Suppressor macrophage treated with lipopolysaccharide for 4 hours (primary cell): ENCODE results near the gene THBS1.

Source experiments
- DNase-seq: peaks from one replicate; pipeline ENCODE4 v3.0.0-alpha.2; 2020

The THBS1 gene

DNA sequence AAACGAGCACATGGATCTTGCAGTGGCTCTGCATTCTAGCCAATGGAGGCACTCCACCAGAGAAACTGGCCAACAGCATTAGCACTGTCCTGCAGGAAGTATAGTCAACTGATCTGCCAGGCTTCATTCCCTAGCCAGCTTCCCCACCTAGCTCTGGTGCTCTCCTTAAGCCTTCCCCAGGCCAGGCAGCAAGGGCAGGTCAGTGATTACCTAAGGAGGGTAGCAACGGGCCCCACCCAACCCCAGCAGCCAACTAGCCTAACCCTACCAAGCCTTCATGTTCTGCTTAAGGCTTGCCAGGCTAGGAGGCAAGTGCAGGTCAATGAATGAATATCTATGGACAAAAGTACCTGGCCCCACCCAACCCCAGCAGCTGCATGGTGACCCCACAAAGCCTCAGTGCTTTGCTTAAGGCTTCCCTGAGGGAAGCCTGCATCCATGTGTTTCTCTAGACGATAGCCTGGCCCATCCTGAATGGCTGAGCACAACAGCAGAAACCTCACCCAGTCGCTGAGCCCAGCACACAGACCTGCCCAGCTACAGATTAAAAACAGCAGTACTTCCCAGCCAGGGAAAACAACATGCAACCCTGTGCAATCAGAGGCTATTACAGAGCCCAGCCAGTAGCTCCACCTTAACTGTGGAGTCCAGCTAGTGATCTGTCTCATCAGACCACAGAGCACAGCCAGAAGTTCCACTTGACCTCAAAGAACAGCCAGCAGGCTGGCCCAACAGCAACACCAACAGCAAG is 28.5 kb downstream of the THBS1 start:
- DNase-seq: no peak

DNA sequence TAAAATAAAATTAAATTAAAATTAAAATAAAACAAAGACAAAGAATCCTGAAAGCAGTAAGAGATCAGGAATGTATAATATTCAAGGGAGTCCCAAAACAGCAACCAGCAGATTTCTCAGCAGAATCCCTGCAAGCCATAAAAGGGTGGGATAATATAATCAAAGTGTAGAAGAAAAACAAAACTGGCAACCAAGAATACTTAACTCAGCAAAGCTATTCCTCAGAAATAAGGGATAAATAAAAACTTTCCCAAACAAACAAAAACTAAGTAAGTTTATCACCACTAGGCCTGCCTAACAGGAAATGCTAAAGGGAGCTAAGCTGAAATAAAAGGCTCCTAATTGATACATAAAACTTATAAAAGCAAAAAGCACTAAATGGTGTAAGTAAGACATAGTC is 29.8 kb downstream of the THBS1 start:
- no peak for DNase-seq

DNA sequence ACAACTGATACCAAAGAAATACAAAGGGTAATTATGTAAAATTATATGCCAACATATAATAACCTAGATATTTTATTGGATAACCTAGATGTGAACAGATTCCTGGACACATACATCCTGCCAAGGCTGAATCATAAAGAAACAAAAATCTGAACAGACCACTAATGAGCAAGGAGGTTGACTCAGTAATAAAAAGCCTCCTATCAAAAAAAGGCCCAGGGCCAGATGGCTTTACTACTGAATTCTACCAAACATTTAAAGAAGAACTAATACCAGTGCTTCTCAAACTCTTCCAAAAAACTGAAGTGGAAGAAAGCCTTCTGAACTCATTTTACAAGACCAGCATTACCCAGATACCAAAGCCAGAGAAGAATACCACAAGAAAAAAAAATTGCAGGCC is 32.4 kb downstream of the THBS1 start:
- DNase-seq: no peak

DNA sequence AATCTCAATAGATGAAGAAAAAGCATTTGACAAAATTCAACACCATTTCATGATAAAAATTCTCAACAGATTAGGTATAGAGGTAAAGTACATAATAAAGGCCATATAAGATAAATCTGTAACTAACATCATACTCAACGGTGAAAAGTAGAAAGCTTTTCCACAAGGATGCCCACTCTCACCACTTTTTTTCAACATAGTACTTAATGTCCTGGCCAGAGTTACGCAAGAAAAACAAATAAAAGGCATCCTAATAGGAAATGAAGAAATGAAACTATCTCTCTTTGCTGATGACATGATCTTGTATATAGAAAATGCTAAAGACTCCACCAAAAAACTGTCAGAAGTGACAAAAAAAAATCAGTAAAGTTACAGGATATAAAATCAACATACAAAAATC is 33.0 kb downstream of the THBS1 start:
- DNase-seq: peak; percentile 20

DNA sequence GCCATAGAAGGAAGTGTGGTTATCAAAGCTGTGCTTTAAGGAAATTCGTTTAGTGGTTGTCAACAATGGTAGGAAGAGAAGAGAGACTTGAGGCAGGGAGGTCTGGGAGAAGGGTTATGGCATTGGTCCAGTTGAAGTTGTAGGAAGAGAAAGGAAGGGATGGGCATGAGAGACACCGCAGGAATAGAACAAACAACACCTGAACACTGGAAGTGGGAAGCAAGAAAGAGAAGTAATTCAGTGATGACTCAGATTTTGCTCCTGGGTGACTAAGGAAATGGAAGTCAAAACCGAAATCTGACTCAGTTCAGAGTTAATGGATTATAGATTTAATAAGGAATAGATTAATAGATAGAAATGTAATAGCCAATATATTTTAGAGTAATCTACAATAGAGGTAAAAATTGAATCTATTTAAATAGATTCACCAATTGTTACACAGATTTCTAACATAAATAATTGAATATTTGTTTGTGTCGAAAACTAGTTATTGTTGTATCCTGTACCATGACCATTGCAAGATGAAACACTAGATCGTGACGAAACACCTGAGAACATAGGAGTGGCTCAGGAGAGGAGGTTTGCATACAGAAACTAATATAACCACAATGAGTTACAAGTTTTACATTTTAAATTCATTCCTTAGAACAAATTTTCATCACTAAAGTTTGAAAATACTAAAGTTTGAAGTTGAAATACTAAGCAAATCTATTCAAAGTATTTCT is 36.0 kb downstream of the THBS1 start:
- DNase-seq: no peak

DNA sequence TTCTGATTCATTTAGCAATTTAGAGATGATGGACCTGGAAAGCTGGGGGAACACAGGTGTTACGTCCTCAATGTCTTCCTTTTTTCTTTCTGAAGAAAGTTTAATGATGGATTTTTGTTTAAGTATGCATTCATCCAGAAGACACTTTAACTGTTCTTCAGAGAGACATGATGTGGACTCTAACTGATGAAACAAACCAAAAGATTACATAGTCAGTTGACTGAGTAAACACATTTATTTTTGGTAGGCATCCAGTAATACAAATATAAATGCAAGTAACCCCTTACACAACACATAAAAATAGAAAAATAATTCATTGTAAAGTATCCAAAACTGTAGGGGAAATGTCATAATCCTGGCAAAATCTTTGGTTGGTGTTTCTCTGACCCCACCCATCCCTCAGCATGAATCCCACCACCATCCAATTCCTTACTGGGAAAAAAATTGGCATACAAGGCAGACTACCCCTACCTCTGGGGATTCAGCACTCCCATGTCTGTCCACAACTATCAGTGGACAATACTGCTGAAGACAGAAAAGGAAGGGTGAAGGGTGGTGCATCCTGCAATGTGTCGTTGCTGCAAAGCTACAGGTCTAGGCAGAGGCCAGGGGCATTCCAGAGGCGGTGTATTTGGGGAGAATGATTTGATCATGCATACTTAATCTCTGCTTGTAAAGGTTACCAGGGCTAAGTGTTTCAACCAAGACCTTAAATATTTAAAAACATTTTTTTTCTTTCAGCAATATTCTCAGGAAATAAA is 37.4 kb downstream of the THBS1 start:
- DNase-seq: no peak

DNA sequence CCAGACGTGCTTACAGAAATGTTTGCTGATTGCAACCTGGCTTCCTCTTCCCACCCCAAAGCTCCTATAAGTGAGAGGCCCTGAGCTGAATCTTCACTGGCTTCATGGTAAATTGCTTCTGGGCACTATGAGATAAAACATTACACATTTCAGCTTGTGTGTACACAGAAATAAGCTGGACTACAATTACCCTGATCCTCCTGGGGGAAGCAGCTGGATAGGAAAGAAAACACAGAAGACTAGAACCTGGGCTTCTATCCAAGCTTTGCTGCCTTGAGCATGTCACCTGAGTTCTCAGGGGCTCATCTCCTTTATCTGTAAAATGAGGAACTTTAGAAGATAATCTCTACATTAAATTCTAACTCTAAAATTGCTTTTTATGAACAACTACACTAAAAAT is 40.3 kb downstream of the THBS1 start:
- no peak for DNase-seq

DNA sequence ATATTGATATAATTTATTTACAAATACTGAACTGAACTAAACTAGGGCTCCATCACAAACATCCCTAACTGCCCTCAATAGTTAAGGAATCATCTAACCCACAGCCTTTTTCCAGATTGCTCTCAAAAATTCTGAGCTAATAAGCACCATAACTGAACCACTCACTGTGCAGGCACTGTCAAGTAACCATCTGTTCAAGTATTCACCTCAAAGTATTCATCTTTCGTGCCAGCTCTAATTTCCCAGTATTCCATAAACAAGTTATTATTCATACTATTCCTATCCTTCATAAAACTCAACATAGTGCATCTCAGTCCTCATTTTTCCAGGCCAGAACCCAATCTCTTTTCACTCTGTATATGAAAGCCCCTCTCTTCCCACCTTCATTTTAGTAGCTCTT is 41.1 kb downstream of the THBS1 start:
- no peak for DNase-seq

DNA sequence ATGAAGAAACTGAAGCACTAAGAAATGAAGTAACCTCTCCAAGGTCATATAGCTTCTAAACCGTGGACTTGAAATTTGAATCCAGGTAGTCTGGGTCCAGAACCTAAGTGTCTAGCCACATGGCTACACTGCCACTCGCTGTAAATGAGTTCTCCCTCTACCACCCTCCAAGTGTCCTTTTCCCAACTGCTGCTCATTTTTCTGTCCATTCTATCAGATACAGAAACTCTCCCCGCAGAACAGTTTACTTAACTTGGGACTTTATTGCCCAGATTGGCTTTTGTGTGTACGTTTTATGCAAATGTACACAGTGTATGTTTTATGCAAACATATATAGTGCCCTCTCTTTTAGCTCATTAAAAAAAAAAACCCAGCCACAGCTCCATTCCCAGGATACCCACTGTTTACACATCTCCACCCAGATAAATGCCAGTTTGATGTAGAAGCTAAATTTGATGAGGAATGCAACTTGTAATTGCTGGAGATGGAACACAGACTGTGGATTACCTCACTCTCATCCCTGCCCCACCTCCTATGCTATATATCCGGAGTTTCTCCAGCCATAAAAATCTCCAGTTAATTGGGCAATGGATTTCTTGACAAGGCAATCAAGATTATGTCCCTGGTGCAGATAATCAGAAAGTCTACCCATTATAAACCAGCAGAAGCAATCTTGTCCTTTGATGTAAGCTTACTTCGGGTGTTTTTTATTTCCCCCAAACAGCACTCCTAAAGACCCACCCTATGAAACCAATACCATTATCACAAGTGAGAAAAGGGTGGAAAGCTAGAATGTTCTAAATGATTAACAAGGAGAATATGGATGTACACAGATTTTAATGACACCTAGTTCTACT is 42.0 kb downstream of the THBS1 start:
- DNase-seq: no peak

DNA sequence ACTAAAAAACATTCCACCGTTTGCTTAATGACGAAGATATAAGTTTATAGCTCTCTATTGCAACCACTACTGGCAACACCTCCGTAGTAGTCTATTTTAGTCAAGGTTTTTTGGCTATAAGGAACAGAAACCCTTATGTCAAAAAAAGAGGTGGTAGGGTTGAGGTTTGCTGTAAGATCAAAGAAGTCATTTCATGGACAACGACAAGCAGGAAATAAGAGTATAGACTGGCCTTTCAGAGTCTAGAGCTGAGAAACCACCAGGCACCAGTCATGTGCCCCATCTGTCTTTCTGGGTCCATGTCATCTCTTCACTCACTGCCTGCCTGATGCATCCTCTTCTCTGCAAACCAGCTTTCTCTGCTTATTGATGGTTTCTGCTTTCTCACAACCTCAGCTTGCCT is 42.7 kb downstream of the THBS1 start:
- no peak for DNase-seq

DNA sequence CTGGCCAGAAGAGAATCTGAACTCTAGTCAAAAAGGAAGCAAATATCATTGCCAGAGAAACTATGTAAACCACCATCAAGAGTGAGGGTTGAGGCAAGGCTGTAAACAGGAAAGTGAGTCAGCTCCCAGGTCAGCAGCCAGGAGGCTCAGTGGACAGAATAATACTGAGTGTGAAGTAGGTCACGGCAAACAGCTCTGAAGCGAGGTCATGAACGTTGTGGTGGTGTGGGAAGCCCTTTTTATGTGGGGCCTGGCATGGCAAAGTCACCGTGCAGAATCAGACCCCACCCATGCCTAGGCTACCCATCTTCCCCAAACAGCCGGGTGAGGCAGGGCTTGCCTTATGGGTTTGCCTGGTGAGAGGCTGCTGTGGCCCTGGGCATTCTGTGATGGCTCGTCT is 43.9 kb downstream of the THBS1 start:
- peak; percentile 9 for DNase-seq

DNA sequence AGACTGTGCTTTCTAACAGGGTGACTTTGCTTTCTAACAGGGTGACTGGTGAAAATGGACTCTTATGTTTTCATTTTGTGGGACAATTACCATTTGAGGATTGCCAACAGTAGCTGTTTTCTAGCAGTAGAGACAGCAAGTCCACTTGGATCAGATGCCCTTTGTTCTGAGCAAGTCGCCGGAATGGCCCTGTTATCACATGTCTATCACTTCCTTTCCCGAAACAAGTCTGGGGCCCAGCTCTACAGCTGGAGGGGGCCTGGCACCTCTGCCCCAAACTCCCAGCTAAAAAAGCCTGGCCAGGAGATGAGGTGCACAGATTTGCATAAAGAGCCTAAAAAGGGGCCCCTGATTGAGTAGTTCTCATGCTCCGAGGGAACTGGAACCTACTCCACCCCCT is 44.6 kb downstream of the THBS1 start:
- DNase-seq: no peak

DNA sequence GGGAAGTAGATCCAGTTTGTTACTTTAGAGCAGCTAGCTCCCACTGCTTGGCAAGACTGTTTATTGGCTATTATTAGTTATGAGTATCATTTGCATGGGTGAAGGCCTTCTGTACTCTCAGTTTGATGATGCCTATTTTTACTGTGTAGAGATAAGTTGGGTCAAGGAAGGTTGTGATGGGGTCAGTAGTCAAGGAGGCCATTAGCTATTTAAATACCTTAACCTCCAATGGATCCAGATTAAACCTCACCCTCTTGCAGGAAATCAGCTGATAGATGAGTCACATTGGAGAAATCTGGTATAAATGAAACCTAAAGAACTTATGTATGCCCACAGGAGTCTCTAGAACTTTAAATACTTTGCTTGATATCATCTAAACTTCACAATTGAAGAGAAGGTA is 45.0 kb downstream of the THBS1 start:
- DNase-seq: peak; percentile 16

DNA sequence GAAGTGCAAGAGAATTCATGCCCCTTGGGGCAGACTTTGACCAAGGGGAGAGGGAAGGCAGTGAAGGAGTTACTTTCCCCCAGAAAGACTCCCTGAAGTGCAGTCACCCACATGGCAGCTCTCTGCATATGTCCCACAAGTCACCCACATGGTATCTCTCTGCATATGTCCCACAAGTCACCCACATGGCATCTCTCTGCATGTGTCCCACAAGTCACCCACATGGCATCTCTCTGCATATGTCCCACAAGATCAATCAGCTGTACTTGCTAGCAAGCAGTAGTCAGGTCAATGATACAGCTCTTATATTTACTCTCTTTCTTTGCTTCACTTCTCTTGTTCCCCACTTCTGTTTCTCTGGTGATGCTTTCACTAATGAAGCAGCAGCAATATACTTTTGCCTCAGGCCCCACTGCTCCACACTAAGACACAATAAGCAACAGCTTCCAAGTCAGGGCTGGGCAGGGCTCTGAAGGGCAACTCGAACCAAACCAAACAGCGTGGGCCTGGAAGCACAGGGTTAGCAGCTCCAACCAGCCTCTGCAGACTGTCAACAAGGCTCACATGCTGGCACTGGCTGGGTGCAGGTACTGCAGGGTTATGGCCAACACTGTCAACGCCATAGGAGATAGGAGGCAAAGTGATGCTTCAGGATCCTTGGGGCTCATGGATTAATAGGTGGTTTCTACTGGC is 46.7 kb downstream of the THBS1 start:
- DNase-seq: no peak

DNA sequence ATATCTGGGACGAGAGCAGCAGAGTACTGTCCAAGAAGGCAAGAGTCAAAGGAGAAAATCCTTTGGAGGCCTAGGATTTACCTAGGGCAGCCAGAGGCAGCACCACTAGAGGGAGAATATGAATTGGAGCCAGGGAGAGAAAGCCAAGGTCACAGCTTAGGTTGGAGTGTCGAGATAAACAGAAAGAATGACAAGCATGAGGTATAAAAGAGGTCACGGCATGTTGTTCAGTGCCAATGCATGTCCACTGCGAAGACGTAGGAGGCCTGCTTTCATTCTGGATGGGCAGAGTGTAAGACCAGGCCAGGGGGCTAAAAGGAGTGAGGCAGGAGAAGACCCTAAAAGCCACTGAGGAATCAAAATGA is 47.2 kb downstream of the THBS1 start:
- no peak for DNase-seq

DNA sequence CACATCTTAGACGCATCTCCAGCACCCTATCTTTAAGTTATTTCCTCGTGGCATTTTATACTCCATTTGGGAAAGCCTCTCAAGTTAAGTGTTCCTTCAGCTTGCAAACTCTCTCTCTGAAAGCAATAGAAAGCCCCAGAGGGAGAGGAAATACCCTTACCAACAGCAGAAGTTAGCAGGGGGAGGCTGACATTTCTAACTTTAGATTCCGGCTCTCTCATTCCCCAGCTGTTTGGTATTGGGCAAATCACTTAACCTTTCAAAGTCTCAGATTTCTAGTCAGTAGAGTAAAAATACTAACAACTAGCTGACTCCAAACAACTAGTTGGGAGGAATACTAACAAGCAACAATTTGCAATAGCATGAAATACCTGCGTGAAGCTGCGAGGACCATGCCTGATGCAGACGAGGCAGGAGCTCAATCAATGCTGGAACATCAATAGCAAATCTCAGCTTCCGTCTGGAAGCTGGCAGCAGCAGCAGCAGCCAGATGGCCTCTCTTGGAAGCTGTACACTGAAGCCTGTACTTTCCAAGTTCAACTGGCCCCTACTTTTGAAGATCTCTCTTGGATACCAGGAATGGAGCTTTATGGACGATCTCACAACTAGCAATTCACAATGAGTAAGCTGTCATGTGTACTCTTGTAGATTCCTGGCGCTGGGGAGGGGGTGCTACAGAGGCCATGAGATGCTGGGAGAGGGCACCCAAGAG is 47.8 kb downstream of the THBS1 start:
- no peak for DNase-seq

DNA sequence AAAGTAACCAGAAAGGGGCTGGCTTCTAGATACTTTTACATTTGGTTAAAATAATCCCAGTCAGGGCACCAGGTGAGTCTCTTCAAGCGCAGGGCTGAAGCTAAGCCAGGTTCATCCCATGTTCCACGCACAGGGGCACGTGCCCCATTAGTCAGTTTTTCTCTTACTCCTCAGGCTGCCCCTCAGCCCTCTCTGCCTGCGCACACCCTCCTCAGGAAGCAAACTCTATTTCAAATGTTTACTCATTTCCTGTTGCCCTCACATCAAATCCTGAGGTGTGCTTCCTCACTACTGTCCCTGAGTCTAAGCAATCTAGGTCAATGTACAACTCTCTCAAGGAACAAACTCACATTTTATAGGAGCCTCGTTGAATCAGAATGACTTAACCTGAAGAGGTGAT is 48.5 kb downstream of the THBS1 start:
- DNase-seq: no peak

DNA sequence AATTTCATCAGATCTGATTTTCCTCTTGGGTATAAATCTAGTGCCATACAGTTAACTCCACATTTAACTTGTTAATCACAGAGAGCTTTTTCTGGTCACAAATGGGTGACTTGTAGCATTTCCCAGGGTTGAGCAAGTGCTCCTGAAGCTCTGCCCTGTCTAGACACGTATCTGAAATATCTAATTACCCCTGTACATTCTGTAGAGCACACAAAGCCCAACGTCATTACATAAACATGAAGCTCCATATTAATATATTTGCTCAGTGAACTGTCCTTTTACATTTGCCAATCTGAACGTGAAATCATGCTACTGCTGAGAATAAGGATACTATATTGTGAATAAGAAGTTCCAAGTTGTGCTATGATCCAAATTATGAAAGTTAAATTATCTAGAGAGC is 49.0 kb downstream of the THBS1 start:
- DNase-seq: no peak

DNA sequence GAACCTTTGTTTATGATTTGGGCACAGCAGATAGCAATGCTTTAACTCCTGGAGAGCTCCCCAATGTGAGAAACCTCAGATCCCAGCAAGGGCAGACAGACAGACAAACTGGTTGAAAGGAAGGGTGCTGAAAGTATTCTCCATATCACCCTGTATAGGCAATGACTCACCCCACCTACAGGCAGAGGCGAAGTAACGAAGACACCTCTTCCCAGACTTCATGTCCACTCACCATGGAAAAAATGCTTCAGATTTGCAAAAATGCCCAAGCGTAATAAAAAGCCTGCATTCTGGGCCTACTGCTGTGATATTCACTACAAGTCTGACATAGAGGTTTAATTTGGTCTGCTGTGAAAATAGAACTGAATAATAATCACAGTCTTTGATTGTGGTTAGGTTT is 50.5 kb downstream of the THBS1 start:
- DNase-seq: no peak

DNA sequence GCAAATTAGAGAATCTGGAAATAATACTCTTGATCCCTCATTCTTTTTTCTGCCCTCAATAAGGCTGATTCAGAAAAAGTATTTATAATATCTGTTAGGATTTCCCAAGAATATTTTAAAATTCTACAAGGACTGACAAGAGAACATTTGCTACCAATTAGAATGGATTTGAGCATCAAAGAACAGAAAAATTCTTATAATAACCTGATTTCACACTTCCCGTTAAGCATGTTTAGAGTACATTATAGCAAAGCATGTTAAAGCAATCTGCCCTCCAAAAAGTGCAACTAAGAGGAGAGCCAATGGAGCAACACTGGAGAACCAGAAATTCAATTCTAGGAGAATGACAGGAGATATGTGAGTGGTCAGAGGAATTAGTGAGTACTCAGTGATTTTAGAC is 57.2 kb downstream of the THBS1 start:
- no peak for DNase-seq

DNA sequence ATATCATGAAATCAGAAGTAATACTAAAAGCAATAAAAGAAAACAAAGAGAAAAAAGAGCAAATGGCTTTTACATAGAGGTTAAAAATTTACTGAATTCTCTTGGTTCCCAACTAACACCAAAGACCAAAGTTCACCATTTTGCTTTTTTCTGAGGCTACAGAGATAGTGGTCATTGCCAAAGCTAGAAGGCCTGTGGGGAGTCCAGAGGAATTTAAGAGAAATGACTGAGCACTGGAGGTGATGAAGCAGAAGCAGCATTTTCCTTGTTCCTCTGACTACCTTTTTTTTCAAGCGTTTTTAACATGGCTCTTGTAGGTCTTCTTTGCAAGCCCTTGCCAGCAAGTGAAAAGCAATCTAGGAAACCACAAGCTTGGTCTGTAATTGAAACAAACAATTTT is 58.2 kb downstream of the THBS1 start:
- no peak for DNase-seq

DNA sequence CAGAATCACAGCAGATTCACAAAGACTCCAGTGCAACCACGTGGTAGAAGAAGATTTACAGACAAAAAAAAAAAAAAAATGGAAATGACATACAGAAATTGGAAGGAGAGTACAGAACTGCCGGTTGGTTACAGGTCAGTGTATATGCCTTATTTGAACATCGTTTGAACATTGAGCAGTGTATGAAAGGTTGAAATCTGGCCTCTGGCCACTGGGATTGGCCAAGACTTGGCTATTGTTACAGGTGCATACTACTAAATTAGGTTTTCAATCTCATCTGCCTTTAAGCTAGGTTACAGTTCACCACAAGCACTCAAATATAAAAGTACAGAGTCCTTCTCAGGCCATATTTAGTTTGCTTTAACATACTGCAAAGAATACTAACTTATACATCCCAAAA is 59.8 kb downstream of the THBS1 start:
- no peak for DNase-seq
